Measurements from ENCODE around the gene LAMB2.
A peak's percentile ranks its signal among the peaks of the same experiment; 100 is the strongest.

LAMB2 gene

GRCh38 chr3:49132437-49133225, at the start of gene LAMB2:
Gene LAMB2 (minus strand): TSS chr3:49133050. CDS start chr3:49132867, 183 bp downstream.
- no peak for DNase-seq (ENCODE audit: low read depth)

DNA sequence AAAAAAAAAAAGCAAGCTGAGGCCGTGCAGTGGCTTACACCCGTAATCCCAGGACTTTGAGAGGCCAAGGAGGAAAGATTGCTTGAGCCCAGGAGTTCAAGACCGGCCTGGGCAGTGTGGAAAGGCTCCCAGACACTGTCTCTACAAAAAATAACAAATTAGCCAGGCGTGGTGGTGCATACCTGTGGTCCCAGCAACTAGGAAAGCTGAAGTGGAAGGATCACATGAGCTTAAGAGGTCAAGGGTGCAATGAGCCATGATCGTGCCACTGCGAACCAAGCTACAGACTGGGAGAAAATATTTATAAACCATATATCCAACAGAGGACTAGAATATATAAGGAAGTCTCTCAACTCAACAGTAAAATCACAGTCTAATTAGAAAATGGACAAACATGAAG, 48.5 kb upstream of the LAMB2 start:
- DNase-seq (ENCODE audit: low read depth), result no peak

- no peak for DNase-seq (ENCODE audit: low read depth)
Measured at GRCh38 chr3:49180116-49180515, 47.3 kb upstream of the LAMB2 start.

DNA sequence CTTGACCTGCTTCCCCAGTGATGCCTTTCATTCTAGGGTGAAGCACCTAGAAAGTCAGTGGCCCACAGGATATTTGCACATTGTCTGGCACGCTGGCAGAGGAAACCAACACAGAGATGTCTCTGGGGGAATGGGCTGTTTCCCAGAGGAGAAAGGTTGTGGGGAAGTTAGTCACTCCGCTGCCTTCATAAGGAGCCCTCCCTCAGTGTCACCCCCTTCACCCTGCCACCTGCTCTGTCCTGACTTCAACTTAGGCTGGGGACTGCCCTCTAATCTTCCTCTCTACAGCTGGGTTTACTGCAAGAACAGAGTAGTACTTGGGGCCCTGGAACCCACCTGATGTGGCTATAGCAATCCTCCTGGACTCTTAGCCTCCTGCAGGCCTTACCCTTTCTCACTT, 44.2 kb upstream of the LAMB2 start:
- no peak for DNase-seq (ENCODE audit: low read depth)

DNA sequence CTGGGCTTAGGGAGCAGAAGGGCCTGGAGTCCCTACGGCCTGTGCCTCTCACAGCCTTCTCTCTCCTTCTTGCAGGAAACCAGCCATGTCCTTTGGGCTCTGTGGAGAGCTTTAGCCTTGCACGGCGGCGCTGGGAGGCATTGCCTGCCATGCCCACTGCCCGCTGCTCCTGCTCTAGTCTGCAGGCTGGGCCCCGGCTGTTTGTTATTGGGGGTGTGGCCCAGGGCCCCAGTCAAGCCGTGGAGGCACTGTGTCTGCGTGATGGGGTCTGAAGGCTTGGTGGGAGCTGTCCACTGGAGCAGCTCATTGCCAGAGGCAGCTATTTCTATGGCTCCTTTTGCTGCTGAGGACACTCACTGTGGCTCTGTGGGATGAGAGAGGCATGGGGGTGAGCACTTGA, 42.7 kb upstream of the LAMB2 start:
- no peak for DNase-seq (ENCODE audit: low read depth)

DNA sequence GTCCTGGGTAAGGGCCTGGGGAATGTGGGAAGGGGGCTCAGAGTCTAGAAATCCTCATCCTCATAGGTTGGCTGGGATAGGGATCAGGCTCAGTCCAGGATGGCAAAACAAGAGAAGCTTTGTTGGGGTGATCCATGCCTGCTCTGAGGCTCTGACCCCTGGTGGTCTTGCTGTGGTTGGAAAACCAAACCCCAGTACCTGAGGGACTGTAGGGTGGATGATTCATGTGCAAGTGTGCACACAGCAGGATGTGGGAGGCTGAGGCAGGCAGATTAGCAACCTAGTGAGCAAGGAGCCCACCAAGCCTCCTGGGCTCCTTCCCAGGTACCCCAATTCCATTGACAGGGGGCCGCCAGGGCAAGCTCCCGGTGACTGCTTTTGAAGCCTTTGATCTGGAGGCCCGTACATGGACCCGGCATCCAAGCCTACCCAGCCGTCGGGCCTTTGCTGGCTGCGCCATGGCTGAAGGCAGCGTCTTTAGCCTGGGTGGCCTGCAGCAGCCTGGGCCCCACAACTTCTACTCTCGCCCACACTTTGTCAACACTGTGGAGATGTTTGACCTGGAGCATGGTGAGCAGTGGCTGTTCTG, 41.6 kb upstream of the LAMB2 start:
- DNase-seq (ENCODE audit: low read depth), result no peak

GRCh38 chr3:49173792-49174170, 40.9 kb upstream of the LAMB2 start:
- DNase-seq (ENCODE audit: low read depth), result no peak

DNA sequence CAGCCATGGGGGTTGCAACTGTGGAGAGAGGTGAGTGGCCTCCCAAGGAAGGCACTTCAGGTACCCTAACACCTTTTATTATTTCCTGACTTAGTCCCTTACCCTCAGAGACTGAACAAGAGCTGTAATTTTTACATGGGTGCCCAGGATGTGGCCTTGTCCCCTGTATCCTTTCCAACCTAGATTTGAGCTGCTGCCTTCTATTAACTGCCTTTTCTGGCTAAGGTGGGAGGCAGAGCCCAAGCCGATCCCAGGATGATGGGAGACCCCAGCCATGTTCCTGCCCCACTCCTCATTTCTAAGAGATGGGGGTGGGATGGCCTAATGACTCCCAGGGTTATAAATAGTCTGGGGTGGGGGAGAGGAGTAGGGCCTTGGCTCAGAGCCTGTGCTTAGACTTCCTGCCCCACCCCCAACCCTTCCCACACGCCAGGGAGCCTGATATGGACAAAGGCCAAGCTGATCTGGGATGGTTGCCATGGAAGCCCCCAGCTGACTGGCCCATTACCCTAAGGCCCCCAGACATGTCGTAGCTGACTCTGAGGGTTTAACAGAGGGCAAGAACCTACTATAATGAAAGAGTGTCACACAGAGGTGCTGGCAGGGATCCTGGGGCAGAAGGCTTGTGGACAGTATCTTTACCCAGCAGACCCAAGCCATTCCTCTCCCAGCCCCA, 40.4 kb upstream of the LAMB2 start:
- no peak for DNase-seq (ENCODE audit: low read depth)

- no peak for DNase-seq (ENCODE audit: low read depth)
Measured at GRCh38 chr3:49172551-49173041, 39.7 kb upstream of the LAMB2 start.

DNA sequence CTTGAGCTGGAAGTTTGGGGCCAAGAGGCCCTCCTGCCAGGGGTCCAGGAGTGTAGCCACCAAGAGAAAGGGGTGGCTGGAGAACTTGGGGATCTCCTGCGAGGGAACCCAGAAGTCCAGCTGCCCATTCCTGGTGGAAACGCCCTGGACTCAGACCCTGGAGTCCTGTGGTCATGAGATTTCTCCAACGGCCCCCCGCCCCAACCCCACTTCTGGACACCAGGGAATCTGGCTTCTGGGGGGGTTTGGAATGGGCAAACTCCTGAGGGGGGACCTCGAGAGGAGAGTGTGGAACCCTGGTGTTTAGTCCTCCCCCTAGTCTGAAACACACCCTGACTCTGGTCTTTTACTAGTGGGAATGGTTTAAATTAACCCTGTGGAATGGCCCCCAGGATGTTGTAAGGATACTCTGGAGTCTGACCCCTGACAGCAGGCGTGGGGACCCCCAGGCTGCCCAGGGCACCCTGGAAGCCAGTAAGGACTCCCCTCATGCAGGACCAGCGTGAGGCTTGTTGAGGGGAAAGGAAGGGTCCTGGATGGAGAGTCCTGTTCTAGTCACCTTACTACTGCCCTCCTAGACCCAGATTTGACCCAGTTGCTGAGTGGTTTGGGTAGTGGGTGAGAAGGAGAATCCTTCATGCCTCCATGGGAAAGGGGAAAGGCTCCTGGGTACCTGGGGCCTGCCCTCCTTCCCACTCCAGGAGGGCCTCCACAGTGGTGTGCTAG, 39.1 kb upstream of the LAMB2 start:
- DNase-seq (ENCODE audit: low read depth), result no peak

- DNase-seq (ENCODE audit: low read depth), result peak; percentile 69
Measured at GRCh38 chr3:49171119-49171774, 38.4 kb upstream of the LAMB2 start, which contains the start of gene KLHDC8B. Gene KLHDC8B (plus strand): TSS chr3:49171598. CDS start chr3:49172770, 1,172 bp downstream.

- DNase-seq (ENCODE audit: low read depth), result no peak
Measured at GRCh38 chr3:49170744-49171118, 37.9 kb upstream of the LAMB2 start.

DNA sequence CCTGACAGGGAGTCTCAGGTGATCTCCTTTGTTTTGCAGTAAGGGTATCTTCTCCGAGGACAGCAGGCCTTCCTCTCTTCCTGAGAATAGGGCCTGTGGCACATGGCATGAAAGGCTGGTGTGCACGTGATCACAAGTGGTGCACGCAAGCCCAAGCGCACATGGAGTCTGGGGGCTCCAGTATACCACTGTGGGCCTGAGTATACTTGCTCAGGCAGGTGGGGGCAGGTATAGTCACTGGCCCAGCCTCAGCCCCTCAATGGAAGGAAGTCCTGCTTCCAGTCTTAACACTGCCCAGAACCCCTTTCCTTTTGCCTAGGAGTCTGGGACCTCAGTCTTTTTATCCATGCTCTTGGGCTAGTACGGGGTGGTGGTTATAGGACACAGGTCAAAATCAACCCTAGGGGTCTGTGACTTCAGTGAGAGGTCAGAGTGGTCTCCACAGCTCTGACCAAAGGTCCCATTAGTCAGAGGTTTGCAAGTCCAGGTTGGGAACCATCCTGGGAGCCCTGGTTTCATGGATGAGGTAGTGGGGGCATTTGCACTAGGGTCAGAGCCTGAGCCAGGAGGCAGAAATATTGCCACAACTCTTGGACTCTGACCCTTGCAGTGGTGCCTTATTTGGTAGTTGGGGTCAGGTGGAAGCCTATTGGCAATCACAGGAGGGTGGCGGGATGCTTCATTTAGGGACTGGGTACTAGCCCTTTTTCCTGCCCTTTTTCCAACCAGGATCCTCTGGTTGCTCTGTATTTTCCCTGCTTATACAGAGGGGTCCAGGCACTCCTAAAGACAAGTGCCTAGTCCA, 34.1 kb upstream of the LAMB2 start:
- DNase-seq (ENCODE audit: low read depth), result no peak

- peak; percentile 69 for DNase-seq (ENCODE audit: low read depth)
Measured at GRCh38 chr3:49165771-49166751, 33.2 kb upstream of the LAMB2 start, which contains the start of gene CCDC71. Gene CCDC71 (minus strand): TSS chr3:49166331. CDS start chr3:49164208, 2,123 bp downstream.

GRCh38 chr3:49164983-49165720, 32.3 kb upstream of the LAMB2 start:
- no peak for DNase-seq (ENCODE audit: low read depth)

GRCh38 chr3:49163609-49164008, 30.8 kb upstream of the LAMB2 start:
- no peak for DNase-seq (ENCODE audit: low read depth)

DNA sequence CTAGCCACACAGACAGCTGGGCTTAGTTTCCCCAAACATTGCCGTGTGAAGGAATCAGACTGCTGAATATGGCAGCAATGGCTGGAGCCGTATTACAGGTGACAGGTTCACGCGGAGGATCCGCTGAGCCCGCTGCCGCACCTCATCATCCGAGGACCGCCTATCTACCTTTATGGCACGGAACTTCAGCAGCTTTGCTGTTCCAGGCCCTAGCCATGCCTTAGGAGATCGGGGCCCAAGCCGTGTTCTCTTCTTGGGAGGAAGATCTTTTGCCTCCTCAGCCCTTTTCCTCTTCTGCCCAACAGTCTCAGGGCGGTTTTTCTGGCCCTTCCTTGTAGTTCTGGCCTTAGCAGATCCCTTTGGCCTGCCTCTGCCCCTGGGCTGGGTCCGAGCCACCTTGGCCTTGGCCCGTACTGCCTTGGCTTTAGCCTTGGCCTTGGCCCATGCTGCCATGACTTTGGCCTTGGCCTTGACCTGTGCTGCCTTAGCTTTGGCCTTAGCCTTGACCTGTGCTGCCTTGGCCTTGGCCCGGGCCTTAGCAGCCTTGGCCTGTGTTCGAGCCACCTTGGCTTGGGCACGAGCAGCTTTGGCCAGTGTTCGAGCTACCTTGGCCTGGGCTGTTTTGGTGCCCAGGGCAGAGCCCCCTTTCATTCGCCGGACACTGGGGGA, 30.0 kb upstream of the LAMB2 start:
- DNase-seq (ENCODE audit: low read depth), result no peak

DNA sequence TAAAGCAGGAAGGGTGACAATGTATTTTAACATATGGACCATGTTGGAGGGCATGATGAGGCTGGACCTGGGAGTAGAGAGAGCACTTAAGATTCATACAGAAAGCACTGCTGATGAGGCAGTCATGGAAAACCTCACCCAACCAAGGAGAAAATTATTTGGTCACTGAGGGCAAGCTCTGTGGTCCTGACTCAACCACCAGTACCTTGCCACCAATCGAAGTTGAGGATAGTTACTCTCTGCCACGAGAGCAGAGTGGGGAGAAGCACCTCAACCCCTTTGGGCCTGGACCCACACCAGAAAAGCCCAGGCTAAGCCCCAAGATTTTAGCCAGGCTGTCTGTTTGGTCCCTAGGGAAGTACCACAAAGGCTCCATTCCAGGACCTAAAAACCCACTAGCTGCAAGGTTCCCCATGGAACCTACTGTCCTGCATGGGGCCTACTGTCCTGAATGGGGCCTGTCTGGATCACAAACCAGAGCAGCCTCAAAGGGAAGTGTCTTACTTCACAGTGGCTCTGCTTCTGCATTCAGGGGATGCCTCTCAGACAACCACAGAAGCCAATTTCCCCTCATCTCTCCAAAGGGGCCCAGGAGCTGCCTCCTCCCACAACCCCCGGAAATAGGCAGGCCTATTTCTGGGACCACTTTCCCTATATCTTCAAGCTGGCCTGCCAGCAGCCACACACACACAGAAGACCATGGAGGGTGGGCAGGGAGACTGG, 29.1 kb upstream of the LAMB2 start:
- no peak for DNase-seq (ENCODE audit: low read depth)
